ENCODE results near the gene MAP2K4.

The MAP2K4 gene

DNA sequence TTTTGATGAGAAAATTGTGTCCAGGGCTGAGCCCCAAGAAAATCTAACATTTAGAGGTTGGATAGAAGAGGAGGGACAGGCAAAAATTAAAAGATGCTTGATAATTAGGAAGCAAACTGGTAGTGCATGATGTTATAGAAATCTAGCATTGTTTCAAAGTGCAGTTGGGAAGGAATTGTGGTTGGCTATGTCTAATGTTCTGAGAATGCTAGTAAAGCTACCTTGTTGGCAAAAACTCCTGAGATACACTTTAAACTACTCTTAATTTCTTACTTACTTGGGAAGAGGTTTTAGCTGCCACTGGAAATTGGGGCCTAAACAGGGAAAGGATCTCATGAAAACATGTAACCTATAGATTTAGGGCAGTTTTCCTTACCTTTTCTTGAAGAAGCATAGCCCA, 48.3 kb downstream of the MAP2K4 start:
- no peaks in the 10 kb centered on the region for H3K9me3 ChIP-seq (ENCODE audit: low read length)
- no peaks in the 10 kb centered on the region for H4K20me1 ChIP-seq (ENCODE audit: insufficient read depth, low read length)
- H3K9ac ChIP-seq (ENCODE audit: low read length) = no peak overlapping the region
- H2AFZ ChIP-seq (ENCODE audit: low read length) = no peak overlapping the region
- no peak overlapping the region for H3K4me2 ChIP-seq (ENCODE audit: low read length)
- H3F3A ChIP-seq (ENCODE audit: insufficient read depth, low read length) = no peaks in the 10 kb centered on the region
- no peaks in the 10 kb centered on the region for H3K9me2 ChIP-seq (ENCODE audit: low read depth, low read length)
- H3K79me2 ChIP-seq (ENCODE audit: insufficient read depth, low read length) = no peaks in the 10 kb centered on the region
- no peaks in the 10 kb centered on the region for H3K4me1 ChIP-seq (ENCODE audit: insufficient read depth, low read length, severe bottlenecking)
- H3K4me3 ChIP-seq (ENCODE audit: low read depth, low read length, poor library complexity, severe bottlenecking) = no peak overlapping the region
- H3K27ac ChIP-seq (ENCODE audit: low read depth, low read length, poor library complexity, severe bottlenecking) = no peak overlapping the region
- TF ChIP-seq EZH2 (IDR thresholded peaks at IDR 0.05; ENCODE audit: borderline replicate concordance, low read length) = no peak
- TF ChIP-seq, protein P1, sequence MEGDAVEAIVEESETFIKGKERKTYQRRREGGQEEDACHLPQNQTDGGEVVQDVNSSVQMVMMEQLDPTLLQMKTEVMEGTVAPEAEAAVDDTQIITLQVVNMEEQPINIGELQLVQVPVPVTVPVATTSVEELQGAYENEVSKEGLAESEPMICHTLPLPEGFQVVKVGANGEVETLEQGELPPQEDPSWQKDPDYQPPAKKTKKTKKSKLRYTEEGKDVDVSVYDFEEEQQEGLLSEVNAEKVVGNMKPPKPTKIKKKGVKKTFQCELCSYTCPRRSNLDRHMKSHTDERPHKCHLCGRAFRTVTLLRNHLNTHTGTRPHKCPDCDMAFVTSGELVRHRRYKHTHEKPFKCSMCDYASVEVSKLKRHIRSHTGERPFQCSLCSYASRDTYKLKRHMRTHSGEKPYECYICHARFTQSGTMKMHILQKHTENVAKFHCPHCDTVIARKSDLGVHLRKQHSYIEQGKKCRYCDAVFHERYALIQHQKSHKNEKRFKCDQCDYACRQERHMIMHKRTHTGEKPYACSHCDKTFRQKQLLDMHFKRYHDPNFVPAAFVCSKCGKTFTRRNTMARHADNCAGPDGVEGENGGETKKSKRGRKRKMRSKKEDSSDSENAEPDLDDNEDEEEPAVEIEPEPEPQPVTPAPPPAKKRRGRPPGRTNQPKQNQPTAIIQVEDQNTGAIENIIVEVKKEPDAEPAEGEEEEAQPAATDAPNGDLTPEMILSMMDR (IDR thresholded peaks at IDR 0.05; ENCODE audit: low read length) = no peak
- no peaks in the 10 kb centered on the region for H3K27me3 ChIP-seq (ENCODE audit: insufficient read depth, low read length)
- peaks cover 8% of the 10 kb centered on the region for H3K36me3 ChIP-seq (ENCODE audit: insufficient read depth, low read length)

DNA sequence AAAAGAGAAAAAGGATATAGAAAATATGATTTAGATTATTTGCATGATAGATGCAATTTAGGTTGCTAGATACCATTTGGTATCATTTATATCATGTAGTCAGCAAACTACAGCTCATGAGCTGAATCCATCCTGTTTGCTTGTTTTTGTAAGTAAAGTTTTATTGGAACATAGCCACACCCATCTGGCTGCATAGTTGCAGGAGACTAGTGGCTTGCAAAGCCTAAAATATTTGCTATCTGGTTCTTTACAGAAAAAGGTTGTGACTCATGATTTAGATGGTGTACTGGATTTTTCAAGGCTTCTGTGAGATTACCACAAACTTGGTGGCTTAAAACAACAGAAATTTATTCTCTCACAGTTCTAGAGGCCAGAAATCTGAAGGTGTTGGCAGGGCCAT, 49.9 kb downstream of the MAP2K4 start:
- Histone ChIP-seq H4K20me1 (ENCODE audit: insufficient read depth, low read length) (no peaks in the 10 kb centered on the region), H3K4me3 (ENCODE audit: low read depth, low read length, poor library complexity, severe bottlenecking) (no peak overlapping the region), H3K9ac (ENCODE audit: low read length) (no peak overlapping the region), H3K9me3 (ENCODE audit: low read length) (no peaks in the 10 kb centered on the region), H3K4me1 (ENCODE audit: insufficient read depth, low read length, severe bottlenecking) (no peaks in the 10 kb centered on the region), H2AFZ (ENCODE audit: low read length) (no peak overlapping the region), H3K79me2 (ENCODE audit: insufficient read depth, low read length) (no peaks in the 10 kb centered on the region), H3K36me3 (ENCODE audit: insufficient read depth, low read length) (no peaks in the 10 kb centered on the region; the same call in 1 of the 2 replicates), H3K9me2 (ENCODE audit: low read depth, low read length) (no peaks in the 10 kb centered on the region), H3F3A (ENCODE audit: insufficient read depth, low read length) (no peaks in the 10 kb centered on the region), H3K27me3 (ENCODE audit: insufficient read depth, low read length) (no peaks in the 10 kb centered on the region), H3K4me2 (ENCODE audit: low read length) (no peak overlapping the region), H3K27ac (ENCODE audit: low read depth, low read length, poor library complexity, severe bottlenecking) (no peak overlapping the region)
- TF ChIP-seq, protein P1 (IDR thresholded peaks at IDR 0.05; ENCODE audit: low read length) = no peak
- no peak for TF ChIP-seq EZH2 (IDR thresholded peaks at IDR 0.05; ENCODE audit: borderline replicate concordance, low read length)

DNA sequence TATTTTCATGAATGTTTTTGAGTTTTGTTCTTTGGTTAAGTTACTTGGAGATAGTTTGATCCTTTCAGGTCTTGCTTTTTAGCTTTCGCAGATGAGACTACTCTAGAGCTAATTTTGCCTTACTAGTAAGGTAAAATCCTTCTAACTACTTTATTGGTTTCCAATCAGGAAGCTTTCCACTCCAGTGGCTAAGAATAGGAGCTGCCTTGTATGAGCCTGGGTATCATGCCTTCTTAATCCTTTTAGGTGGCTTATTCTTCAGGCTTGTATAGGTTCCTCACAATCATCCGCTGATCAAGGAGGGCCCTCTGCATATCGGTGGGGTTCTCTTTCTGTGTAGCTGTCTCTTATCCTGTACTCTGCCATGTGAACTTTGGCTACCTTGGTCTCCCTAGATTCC, 53.7 kb downstream of the MAP2K4 start:
- Histone ChIP-seq H3K9me3 (ENCODE audit: low read length) (no peaks in the 10 kb centered on the region), H3K4me3 (ENCODE audit: low read depth, low read length, poor library complexity, severe bottlenecking) (no peak overlapping the region), H3F3A (ENCODE audit: insufficient read depth, low read length) (no peaks in the 10 kb centered on the region), H3K27me3 (ENCODE audit: insufficient read depth, low read length) (no peaks in the 10 kb centered on the region), H3K36me3 (ENCODE audit: insufficient read depth, low read length) (peaks cover 13% of the 10 kb centered on the region; the same call in 1 of the 2 replicates), H3K79me2 (ENCODE audit: insufficient read depth, low read length) (no peaks in the 10 kb centered on the region), H4K20me1 (ENCODE audit: insufficient read depth, low read length) (no peaks in the 10 kb centered on the region), H3K9me2 (ENCODE audit: low read depth, low read length) (no peaks in the 10 kb centered on the region), H3K9ac (ENCODE audit: low read length) (no peak overlapping the region), H3K4me1 (ENCODE audit: insufficient read depth, low read length, severe bottlenecking) (no peaks in the 10 kb centered on the region), H2AFZ (ENCODE audit: low read length) (no peak overlapping the region), H3K27ac (ENCODE audit: low read depth, low read length, poor library complexity, severe bottlenecking) (no peak overlapping the region), H3K4me2 (ENCODE audit: low read length) (no peak overlapping the region)
- TF ChIP-seq, protein P1 (IDR thresholded peaks at IDR 0.05; ENCODE audit: low read length) = no peak
- no peak for TF ChIP-seq EZH2 (IDR thresholded peaks at IDR 0.05; ENCODE audit: borderline replicate concordance, low read length)

Data from OCI-LY1 (cell line).